GM12801 (cell line): ENCODE data around the gene CD7.

Experiments used
- CTCF ChIP-seq: IDR thresholded peaks from one replicate; pipeline ENCODE4 v1.5.1; 2011; ENCODE audit warnings: control low read depth; ENCODE audit not compliant: insufficient read length; ENCODE audit errors: extremely low read depth

Gene CD7

GRCh38 chr17:82298538-82299421 lies 18.6 kb downstream of the CD7 start:
- TF ChIP-seq CTCF = no peak

GRCh38 chr17:82297714-82298537 lies 19.5 kb downstream of the CD7 start:
- no peak for TF ChIP-seq CTCF

- no peak for TF ChIP-seq CTCF
Measured at GRCh38 chr17:82297280-82297713, 20.1 kb downstream of the CD7 start.

GRCh38 chr17:82296511-82297279 lies 20.7 kb downstream of the CD7 start:
- TF ChIP-seq CTCF = no peak

- TF ChIP-seq CTCF = no peak
Measured at GRCh38 chr17:82295472-82295814, 22.0 kb downstream of the CD7 start.

GRCh38 chr17:82294064-82294773 lies 23.2 kb downstream of the CD7 start:
- TF ChIP-seq CTCF = no peak
